Endothelial cell of umbilical vein (primary cell): ENCODE measurements around the gene PLCD1. TPM values are rescaled to one million over a fixed set of nuclear protein-coding genes. Genes with fewer than 3 reads are reported as not detected.
A peak's percentile ranks its signal among the peaks of the same experiment; 100 is the strongest.

Experiments
- BruUV-seq: library from RNA; stranded (reverse); fragments of 400-500 nt; replicated peaks from 2 replicates; lab custom pipeline; 2021; lab: Mats Ljungman, UMichigan
- CTCF ChIA-PET: fragments of 300-600, 350-600 bp; sonication (Branson Sonifier 250); formaldehyde crosslinking; loops from one replicate; lab custom pipeline; 2021; ENCODE audit warnings: antibody characterized with exemption, inconsistent platforms; lab: Charles Lee
- POLR2A ChIA-PET: fragments of 300-600, 350-600 bp; sonication (Branson Sonifier 250); formaldehyde crosslinking; loops from one replicate; lab custom pipeline; 2021; ENCODE audit warnings: antibody characterized with exemption, inconsistent platforms; lab: Charles Lee
- DNase-seq: peaks from one replicate; pipeline ENCODE4 v3.0.0-alpha.2; 2011; ENCODE audit warnings: low read depth, low spot score
- FAIRE-seq: peaks from 2 replicates; lab custom pipeline; 2011; peaks lifted over from hg19 to GRCh38; lab: Jason Lieb, UNC
- H2AFZ ChIP-seq: 2 replicates; pipeline ENCODE4 v1.6.0; 2012; ENCODE audit warnings: low read depth, low read length, control low read depth, inconsistent platforms
- H3K27ac ChIP-seq: 2 replicates; pipeline ENCODE4 v1.5.1; 2011; ENCODE audit warnings: low read depth, mild to moderate bottlenecking, control low read depth, low read length, moderate library complexity; ENCODE audit not compliant: insufficient read depth
- H3K27me3 ChIP-seq, 2 experiments: 2 replicates each; pipeline versions ENCODE4 v1.6.0 to v1.6.1; 2011; ENCODE audit warnings: low read length in 2 of 2, mixed read lengths in 1 of 2; ENCODE audit not compliant: control insufficient read depth in 2 of 2, insufficient read depth in 2 of 2
- H3K36me3 ChIP-seq, 2 experiments: 2 replicates in 1 of 2; 3 replicates in 1 of 2; pipeline ENCODE4 v1.5.1; 2011; ENCODE audit warnings: low read length in 2 of 2, mild to moderate bottlenecking in 1 of 2, moderate library complexity in 1 of 2; ENCODE audit not compliant: control insufficient read depth in 2 of 2, insufficient read depth in 2 of 2; ENCODE audit errors: extremely low read depth in 1 of 2
- H3K4me1 ChIP-seq: 3 replicates; pipeline ENCODE4 v1.5.1; 2011; ENCODE audit warnings: mild to moderate bottlenecking, low read length; ENCODE audit not compliant: control insufficient read depth, insufficient read depth; ENCODE audit errors: extremely low read depth
- H3K4me2 ChIP-seq: 2 replicates; pipeline ENCODE4 v1.6.1; 2011; ENCODE audit warnings: low read length, control low read depth, mixed read lengths; ENCODE audit not compliant: insufficient read depth
- H3K4me3 ChIP-seq, 3 experiments: fragments of 200-600 bp in 1 of 3; sonication (generic), shearing (Covaris generic) in 1 of 3; replicated peaks in 1 of 3; 2 replicates each; pipeline ENCODE4 v1.5.1; 2011 to 2016; ENCODE audit warnings: control low read depth in 3 of 3, low read length in 3 of 3, mild to moderate bottlenecking in 2 of 3, inconsistent platforms in 1 of 3, low read depth in 1 of 3, moderate library complexity in 1 of 3; ENCODE audit not compliant: insufficient read depth in 1 of 3
- H3K79me2 ChIP-seq: 2 replicates; pipeline ENCODE4 v1.6.0; 2012; ENCODE audit warnings: low read length, inconsistent platforms; ENCODE audit not compliant: control insufficient read depth, insufficient read depth
- H3K9ac ChIP-seq: replicated peaks from 2 replicates; pipeline ENCODE3; 2011; ENCODE audit warnings: low read length, control low read depth; ENCODE audit not compliant: insufficient read depth; ENCODE audit errors: extremely low read depth
- H3K9me1 ChIP-seq: replicated peaks from 3 replicates; pipeline ENCODE4 v1.6.0; 2011; ENCODE audit warnings: mild to moderate bottlenecking, low read length; ENCODE audit not compliant: control insufficient read depth, insufficient read depth; ENCODE audit errors: extremely low read depth
- H3K9me3 ChIP-seq: replicated peaks from 2 replicates; pipeline ENCODE4 v1.5.1; 2012; ENCODE audit warnings: low read length, inconsistent platforms; ENCODE audit not compliant: control insufficient read depth, insufficient read depth
- H4K20me1 ChIP-seq: replicated peaks from 2 replicates; pipeline ENCODE3; 2011; ENCODE audit warnings: mild to moderate bottlenecking, low read length; ENCODE audit not compliant: control insufficient read depth, insufficient read depth; ENCODE audit errors: extremely low read depth
- EZH2 ChIP-seq: IDR thresholded peaks from 2 replicates; pipeline ENCODE4 v1.6.1; 2012; ENCODE audit warnings: borderline replicate concordance, low read depth, mild to moderate bottlenecking, moderate library complexity, low read length, inconsistent platforms; ENCODE audit not compliant: severe bottlenecking
- FOS ChIP-seq: IDR thresholded peaks from 2 replicates; pipeline ENCODE4 v1.6.1; 2011; ENCODE audit warnings: mild to moderate bottlenecking, low read length, moderate library complexity, borderline replicate concordance; ENCODE audit not compliant: insufficient read depth
- GATA2 ChIP-seq: IDR thresholded peaks from 2 replicates; pipeline ENCODE4 v1.7.0; 2011; ENCODE audit warnings: low read depth, mild to moderate bottlenecking, moderate library complexity, mixed read lengths, low read length; ENCODE audit not compliant: insufficient read length, insufficient read depth
- JUN ChIP-seq: IDR thresholded peaks from 2 replicates; pipeline ENCODE4 v1.6.1; 2011; ENCODE audit warnings: borderline replicate concordance, low read depth; ENCODE audit not compliant: insufficient read length, insufficient read depth
- MYC ChIP-seq: IDR thresholded peaks from one replicate; pipeline ENCODE4 v1.6.1; 2011; ENCODE audit warnings: mild to moderate bottlenecking, low read depth, low read length
- POLR2A ChIP-seq: IDR thresholded peaks from 2 replicates; pipeline ENCODE4 v1.6.1; 2012; ENCODE audit warnings: low read depth, mild to moderate bottlenecking, control low read depth, low read length
- POLR2AphosphoS5 ChIP-seq: IDR thresholded peaks from 2 replicates; pipeline ENCODE4 v1.6.1; 2012; ENCODE audit warnings: low read depth, mild to moderate bottlenecking, control low read depth, low read length, moderate library complexity; ENCODE audit not compliant: insufficient read depth
- dilution Hi-C: fragments of 300-500 bp; cut with MboI; formaldehyde crosslinking; loops from one replicate; pipeline ENCODE4 v1.15.0; 2019; ENCODE audit warnings: low sequenced_read_pairs; ENCODE audit not compliant: extremely low pct_ligation_motif_present
- intact Hi-C: fragments of 100-400 bp; cut with micrococcal nuclease; formaldehyde crosslinking; loops from one replicate; pipeline ENCODE4 v1.10.0; 2022
- polyA plus RNA-seq, 4 experiments: library from polyadenylated mRNA; depleted of rRNA in 3 of 4; stranded (reverse) in 3 of 4; unstranded in 1 of 4; fragments of >200 nt; gene quantifications; 2 replicates each; pipeline versions ENCODE4 v1.2.1 to v1.2.3, GENCODE V29; 2011 to 2012; ENCODE audit warnings: missing spikeins in 1 of 4
- total RNA-seq: library from RNA; stranded (reverse); gene quantifications from 2 replicates; pipeline ENCODE4 v1.2.3, GENCODE V29; 2021
- TF ChIP-seq, protein P1 (sequence below), 2 donors: IDR thresholded peaks; 1 replicate in 1 of 2; 2 replicates in 1 of 2; pipeline ENCODE4 v1.5.1; 2011; ENCODE audit warnings: low read length in 2 of 2, mild to moderate bottlenecking in 2 of 2, moderate library complexity in 2 of 2, control low read depth in 1 of 2, inconsistent platforms in 1 of 2, low read depth in 1 of 2; ENCODE audit not compliant: insufficient read depth in 1 of 2; ENCODE audit errors: extremely low read depth in 1 of 2
- TF ChIP-seq, protein P2 (sequence below): IDR thresholded peaks from 2 replicates; pipeline ENCODE4 v1.6.1; 2011; ENCODE audit not compliant: insufficient read depth, insufficient read length

Gene PLCD1
- total and polyA plus RNA-seq, 2 donors (not counting 3 experiments of a cell fraction or from before 2014, with no cell fraction given): 12.6 to 15.3 TPM

DNA sequence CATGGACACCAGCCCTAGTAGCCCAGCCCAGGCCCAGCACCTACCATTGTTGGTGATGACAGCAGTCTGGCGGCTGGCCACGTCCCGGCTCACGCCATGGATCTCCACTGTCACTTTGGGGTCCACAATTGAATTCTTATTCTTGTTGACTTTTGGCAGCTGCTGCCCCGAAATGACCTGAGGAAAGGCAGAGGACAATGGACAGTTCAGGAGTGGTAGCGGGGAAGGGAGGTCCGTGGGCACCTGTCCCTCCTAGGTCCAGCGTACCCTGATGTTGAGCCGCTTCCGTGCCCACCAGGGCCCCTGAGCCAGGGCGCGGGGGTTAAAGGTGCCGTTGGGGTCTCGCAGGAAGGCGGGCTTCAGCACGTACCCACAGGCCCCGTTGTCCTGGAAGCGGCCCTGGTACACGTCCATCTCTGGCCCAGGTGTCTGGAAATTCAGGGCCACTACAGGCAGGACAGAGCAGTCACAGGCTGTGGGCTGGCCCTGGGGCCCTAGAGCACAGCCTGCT is 21.2 kb downstream of the PLCD1 start:
- dilution Hi-C loops: no loop called here
- TF ChIP-seq POLR2A (no peak), EZH2 (no peak), MYC (no peak)
- TF ChIP-seq, protein P1, sequence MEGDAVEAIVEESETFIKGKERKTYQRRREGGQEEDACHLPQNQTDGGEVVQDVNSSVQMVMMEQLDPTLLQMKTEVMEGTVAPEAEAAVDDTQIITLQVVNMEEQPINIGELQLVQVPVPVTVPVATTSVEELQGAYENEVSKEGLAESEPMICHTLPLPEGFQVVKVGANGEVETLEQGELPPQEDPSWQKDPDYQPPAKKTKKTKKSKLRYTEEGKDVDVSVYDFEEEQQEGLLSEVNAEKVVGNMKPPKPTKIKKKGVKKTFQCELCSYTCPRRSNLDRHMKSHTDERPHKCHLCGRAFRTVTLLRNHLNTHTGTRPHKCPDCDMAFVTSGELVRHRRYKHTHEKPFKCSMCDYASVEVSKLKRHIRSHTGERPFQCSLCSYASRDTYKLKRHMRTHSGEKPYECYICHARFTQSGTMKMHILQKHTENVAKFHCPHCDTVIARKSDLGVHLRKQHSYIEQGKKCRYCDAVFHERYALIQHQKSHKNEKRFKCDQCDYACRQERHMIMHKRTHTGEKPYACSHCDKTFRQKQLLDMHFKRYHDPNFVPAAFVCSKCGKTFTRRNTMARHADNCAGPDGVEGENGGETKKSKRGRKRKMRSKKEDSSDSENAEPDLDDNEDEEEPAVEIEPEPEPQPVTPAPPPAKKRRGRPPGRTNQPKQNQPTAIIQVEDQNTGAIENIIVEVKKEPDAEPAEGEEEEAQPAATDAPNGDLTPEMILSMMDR (IDR thresholded peaks at IDR 0.05; ENCODE audit: extremely low read depth in 1 of 2, insufficient read depth in 1 of 2, low read depth in 1 of 2, low read length in 2 of 2): no peak
- TF ChIP-seq, protein P2, sequence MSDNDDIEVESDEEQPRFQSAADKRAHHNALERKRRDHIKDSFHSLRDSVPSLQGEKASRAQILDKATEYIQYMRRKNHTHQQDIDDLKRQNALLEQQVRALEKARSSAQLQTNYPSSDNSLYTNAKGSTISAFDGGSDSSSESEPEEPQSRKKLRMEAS: no peak

DNA sequence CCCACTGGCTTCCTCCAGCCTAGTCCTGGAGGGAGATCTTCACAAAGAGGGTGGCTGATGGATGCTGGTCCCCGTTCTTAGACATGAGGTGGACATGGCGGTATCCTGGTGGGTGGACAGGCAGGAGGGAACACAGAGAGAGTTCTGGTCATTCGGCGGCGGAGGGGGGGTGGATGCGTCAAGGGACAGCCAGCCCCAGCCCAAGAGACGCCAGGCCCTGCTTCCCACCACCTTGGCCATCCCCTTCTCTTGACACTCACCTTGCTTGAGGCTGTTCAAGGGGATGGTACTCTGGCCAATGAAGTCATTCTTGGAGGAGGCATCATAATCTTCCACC is 21.7 kb downstream of the PLCD1 start:
- CTCF ChIA-PET: interaction anchor here (0.7 to 2.1 kb wide), 2 partner anchors 8 to 33 kb away, joined by 3 to 7 read pairs; no protein-coding TSS in a partner anchor
- dilution Hi-C loops: no loop called here
- BruUV-seq: TSS peak; percentile 17
- H3K4me3 ChIP-seq: no peak overlapping the region
- no peak overlapping the region for H2AFZ ChIP-seq
- peaks cover 0 to 9% of the 10 kb centered on the region in 2 experiments for H3K36me3 ChIP-seq
- no peaks in the 10 kb centered on the region for H3K9me1 ChIP-seq
- FAIRE-seq: no peak
- no peak for DNase-seq
- no peaks in the 10 kb centered on the region for H3K4me1 ChIP-seq
- no peak overlapping the region for H3K4me2 ChIP-seq
- no peaks in the 10 kb centered on the region for H3K79me2 ChIP-seq
- no peak overlapping the region for H3K9ac ChIP-seq
- intact Hi-C loops: no loop called here
- TF ChIP-seq GATA2 (no peak), POLR2A (no peak), MYC (no peak), POLR2AphosphoS5 (no peak), JUN (no peak), EZH2 (no peak), FOS (no peak)
- TF ChIP-seq, protein P1 (IDR thresholded peaks at IDR 0.05; ENCODE audit: extremely low read depth in 1 of 2, insufficient read depth in 1 of 2, low read depth in 1 of 2, low read length in 2 of 2): no peak
- TF ChIP-seq, protein P2: no peak
- POLR2A ChIA-PET: no interaction called here
- H3K27ac ChIP-seq: no peak overlapping the region
- H3K9me3 ChIP-seq: no peaks in the 10 kb centered on the region
- no peaks in the 10 kb centered on the region for H3K27me3 ChIP-seq
- H4K20me1 ChIP-seq: no peaks in the 10 kb centered on the region

More for the DNA sequence above, 21.2 kb downstream of the PLCD1 start:
- intact Hi-C loops: no loop called here
- H3K36me3 ChIP-seq: peaks cover 0 to 9% of the 10 kb centered on the region in 2 experiments
- H3K79me2 ChIP-seq: no peaks in the 10 kb centered on the region
- no peak for DNase-seq
- H4K20me1 ChIP-seq: no peaks in the 10 kb centered on the region
- no peak overlapping the region for H3K9ac ChIP-seq
- no peaks in the 10 kb centered on the region for H3K4me1 ChIP-seq
- H3K27ac ChIP-seq: no peak overlapping the region
- no peaks in the 10 kb centered on the region for H3K9me1 ChIP-seq
- H3K27me3 ChIP-seq: no peaks in the 10 kb centered on the region
- no peak overlapping the region for H2AFZ ChIP-seq
- no peaks in the 10 kb centered on the region for H3K9me3 ChIP-seq
- ChIA-PET POLR2A (no interaction called here), CTCF (no interaction called here)
- BruUV-seq: no TSS peak
- H3K4me2 ChIP-seq: no peak overlapping the region
- H3K4me3 ChIP-seq: no peak overlapping the region
- FAIRE-seq: no peak
